Vagina (tissue), 2 donors: ENCODE measurements around the gene USP25.

ENCODE experiments used
- CTCF ChIP-seq, 3 experiments: fragments of 450-650 bp in 2 of 3; fragments of 200-600 bp in 1 of 3; sonication (generic) in 1 of 3; IDR thresholded peaks; one replicate each; pipeline ENCODE4 v1.5.1; 2017 to 2019; ENCODE audit warnings: antibody characterized with exemption in 3 of 3, mild to moderate bottlenecking in 2 of 3, moderate library complexity in 2 of 3
- POLR2A ChIP-seq, 2 donors: fragments of 450-650 bp; IDR thresholded peaks; one replicate each; pipeline ENCODE4 v1.6.1; 2017; ENCODE audit warnings: antibody characterized with exemption in 2 of 2, mild to moderate bottlenecking in 2 of 2, moderate library complexity in 2 of 2
- POLR2AphosphoS5 ChIP-seq, 2 donors: sonication (generic); formaldehyde crosslinking; IDR thresholded peaks; one replicate each; pipeline ENCODE4 v1.9.0; 2017; ENCODE audit warnings: antibody characterized with exemption in 2 of 2, mild to moderate bottlenecking in 2 of 2, low read depth in 1 of 2; ENCODE audit not compliant: insufficient read depth in 1 of 2

- TF ChIP-seq CTCF (IDR thresholded peaks at IDR 0.05) (no peak), POLR2A (IDR thresholded peaks at IDR 0.05) (no peak), POLR2AphosphoS5 (IDR thresholded peaks at IDR 0.05; ENCODE audit: insufficient read depth in 1 of 2, low read depth in 1 of 2) (no peak)
Measured at GRCh38 chr21:15841856-15842564, 112.2 kb downstream of the USP25 start.
